NK-92 treated with Interleukin-12 subunit alpha and Interleukin-12 subunit beta, amount 100 ng/mL, for 24 hours (cell line): ENCODE data around the gene SPATS2L.

Source experiments
- DNase-seq: peaks from one replicate; lab custom pipeline; 2025; lab: John Stamatoyannopoulos, UW

The SPATS2L gene

GRCh38 chr2:200416878-200417277 lies 110.4 kb downstream of the SPATS2L start:
- no peak for DNase-seq

- no peak for DNase-seq
Observed at GRCh38 chr2:200417366-200417765, 110.9 kb downstream of the SPATS2L start.

GRCh38 chr2:200418399-200418798 lies 111.9 kb downstream of the SPATS2L start:
- DNase-seq = no peak

- no peak for DNase-seq
Observed at GRCh38 chr2:200419325-200419724, 112.8 kb downstream of the SPATS2L start.

DNA sequence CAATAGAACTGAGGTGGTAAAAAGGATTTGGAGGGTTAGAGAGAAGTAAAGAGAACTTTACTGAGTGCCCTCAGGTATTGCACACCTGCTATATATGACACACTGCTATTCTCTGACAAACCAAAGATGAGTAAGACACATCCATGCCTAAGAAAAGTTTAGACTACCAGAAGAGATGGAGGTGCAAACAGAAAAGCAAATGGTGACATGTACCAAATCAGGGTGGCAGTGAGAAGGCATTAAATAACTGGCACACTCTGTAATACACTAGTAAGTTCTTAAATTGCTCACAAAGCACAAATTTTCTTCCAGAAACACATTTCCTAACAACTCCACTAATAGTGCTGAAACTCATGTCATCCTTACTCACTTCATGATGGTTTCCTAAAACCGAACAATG lies 114.8 kb downstream of the SPATS2L start:
- DNase-seq = no peak

- DNase-seq = no peak
Observed at GRCh38 chr2:200422071-200422470, 115.6 kb downstream of the SPATS2L start.

DNA sequence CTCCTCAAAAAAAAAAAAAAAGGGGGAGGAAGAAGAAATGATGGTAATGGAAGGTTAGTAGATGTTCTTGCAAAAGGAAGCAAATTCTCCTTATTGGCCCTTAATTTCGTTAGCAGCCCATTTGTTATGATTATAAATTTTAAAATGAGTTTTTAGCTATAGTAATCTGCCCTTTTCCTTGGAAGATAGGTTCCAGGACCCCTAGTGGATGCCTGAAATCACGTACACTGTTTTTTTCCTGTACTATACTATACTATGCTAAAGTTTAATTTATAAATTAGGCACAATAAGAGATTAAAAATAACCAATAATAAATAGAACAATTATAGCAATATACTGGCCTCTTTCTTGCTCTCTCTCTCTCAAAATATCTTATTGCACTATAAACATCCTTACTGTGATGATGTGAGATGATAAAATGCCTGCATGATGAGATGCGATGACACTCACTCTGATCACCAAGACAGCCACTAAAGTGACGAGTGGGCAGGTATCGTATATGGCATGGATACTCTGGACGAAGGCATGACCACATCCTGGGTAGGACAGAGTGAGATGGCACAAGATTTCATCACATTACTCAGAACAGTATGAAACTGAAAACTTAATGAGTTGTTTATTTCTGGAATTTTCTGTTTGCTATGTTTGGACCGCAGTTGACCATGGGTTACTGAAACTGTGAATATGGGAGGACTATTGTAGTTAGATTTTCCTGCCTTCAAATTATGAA lies 116.2 kb downstream of the SPATS2L start:
- DNase-seq = no peak

- DNase-seq = no peak
Observed at GRCh38 chr2:200423541-200423940, 117.0 kb downstream of the SPATS2L start.

- DNase-seq = no peak
Observed at GRCh38 chr2:200425026-200425821, 118.7 kb downstream of the SPATS2L start.

- DNase-seq = no peak
Observed at GRCh38 chr2:200426754-200427153, 120.3 kb downstream of the SPATS2L start.

- DNase-seq = no peak
Observed at GRCh38 chr2:200428961-200429665, 122.6 kb downstream of the SPATS2L start.

GRCh38 chr2:200430017-200430416 lies 123.5 kb downstream of the SPATS2L start:
- no peak for DNase-seq

DNA sequence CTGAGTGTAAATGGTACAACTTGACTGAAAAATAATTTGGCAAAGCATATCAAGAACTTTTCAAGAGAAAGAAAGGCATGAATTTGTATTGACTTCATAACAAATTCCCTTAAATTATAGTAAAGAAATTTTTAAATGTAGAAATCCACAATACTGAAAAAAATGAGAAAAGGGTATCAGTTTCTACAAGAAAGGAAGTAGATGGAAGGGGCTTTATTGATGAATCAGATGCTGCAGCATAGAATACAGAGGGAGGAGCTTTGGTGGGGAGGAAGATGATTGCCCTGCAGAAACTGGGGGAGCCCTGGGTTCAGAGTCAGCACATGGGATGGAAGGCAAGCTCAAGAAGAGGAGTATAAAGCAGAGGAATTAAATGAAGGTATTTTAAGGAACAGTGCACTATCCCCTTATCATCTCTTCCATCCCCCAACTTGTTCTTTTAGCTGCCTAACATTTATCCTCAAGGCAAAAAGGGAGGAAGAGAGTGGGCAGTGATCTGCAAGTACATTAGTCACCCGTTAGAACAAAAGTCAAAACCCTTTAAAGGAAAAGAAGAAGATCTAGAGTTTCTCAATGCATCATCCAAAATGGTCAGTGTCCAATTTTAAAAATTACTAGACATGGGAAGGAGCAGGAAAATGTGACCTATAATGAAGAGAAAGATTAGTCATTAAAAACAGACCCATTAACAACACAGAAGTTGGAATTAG lies 125.7 kb downstream of the SPATS2L start:
- DNase-seq = no peak

DNA sequence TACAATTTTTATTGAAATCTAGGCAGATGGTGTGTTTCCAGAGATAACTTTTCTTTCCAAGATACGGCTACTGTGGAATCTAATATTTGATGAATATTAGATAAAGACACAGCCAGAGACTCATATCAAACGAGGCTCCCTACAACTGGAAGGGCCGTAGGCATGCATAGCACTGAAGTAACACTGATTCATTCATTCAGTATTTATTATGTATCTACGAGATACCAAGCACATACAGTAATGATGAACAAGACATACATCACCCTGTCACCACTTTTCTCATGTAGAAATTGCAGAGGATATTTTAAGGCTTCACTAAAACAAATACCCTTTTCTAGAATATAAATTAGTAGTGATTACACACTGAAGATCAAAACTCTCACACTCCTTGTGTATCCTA lies 128.9 kb downstream of the SPATS2L start:
- no peak for DNase-seq

GRCh38 chr2:200438251-200438650 lies 131.8 kb downstream of the SPATS2L start:
- DNase-seq = no peak

DNA sequence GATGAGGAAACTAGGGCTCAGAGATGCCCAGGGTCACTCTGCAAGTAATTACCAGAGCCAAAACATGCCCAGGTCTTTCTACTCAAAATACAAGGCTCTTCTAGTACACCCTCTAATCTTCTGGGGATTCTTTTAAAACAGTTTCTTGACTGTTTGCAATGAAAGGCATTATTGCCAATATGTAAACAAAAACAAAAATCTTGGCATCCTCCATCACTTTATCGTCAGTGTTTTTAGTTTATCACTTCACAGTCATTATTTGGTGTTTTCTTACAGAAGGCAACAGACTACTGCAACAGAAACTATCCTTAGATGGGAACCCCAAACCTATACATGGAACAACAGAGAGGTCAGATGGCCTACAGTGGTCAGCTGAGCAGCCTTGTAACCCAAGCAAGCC lies 132.4 kb downstream of the SPATS2L start:
- DNase-seq = no peak

GRCh38 chr2:200439981-200440380 lies 133.5 kb downstream of the SPATS2L start:
- DNase-seq = no peak

GRCh38 chr2:200442471-200442870 lies 136.0 kb downstream of the SPATS2L start:
- DNase-seq = no peak

DNA sequence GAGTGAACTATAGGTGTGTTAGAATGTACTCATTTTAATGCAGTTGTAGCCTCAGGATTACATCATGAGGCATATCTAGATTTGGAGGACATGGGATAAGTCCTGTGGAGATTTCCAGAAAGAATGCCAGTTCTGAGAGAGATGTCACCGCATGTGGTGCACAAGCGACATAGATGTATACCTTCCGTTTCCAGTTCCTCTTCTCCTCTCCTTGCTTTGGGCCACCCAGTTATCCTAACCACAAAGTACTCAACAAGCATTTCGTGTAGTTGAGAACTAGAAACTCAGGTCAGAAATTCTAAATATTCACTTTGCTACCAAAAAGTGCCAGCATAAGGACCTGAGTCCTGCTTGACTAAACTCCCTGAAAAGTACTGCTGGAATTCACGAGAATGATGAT lies 136.9 kb downstream of the SPATS2L start:
- no peak for DNase-seq

GRCh38 chr2:200443916-200444315 lies 137.4 kb downstream of the SPATS2L start:
- no peak for DNase-seq

DNA sequence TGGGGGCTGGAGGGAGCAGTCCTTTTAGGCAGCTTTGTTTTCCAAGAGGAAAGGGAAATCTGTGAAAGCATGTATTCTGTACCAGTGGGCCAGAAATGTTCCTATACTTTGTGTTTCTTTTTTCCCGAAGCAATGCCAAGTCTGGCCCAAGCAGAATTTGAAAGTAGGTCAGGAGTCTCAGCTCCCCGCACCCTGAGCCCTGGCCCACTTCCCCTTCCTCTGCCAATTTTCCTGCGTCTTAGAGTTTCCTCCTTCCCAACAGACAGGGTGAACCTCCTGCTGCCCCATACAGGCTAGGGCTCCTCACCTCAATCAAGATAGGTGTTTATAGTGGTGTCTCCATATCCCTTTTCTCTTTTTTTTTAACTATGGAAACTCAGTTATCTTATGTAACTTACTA lies 138.0 kb downstream of the SPATS2L start:
- DNase-seq = no peak

GRCh38 chr2:200445284-200445683 lies 138.8 kb downstream of the SPATS2L start:
- DNase-seq = no peak
